Stomach (tissue), 9 donors: ENCODE measurements around the gene MORF4L2. TPM values are rescaled to one million over a fixed set of nuclear protein-coding genes. Genes with fewer than 3 reads are reported as not detected.
"Not testable (repeated sequence)": the region's sequence is repeated elsewhere in the genome, so short reads cannot be mapped to it uniquely, and the experiment has no call there.

Experiments
- DNase-seq, 2 donors: peaks; one replicate each; pipeline versions ENCODE4 v3.0.0 to v3.0.0-alpha.2; 2013 to 2019
- H3K27ac ChIP-seq, 5 donors: fragments of 200-600 bp in 4 of 5; sonication (generic) in 4 of 5; one replicate each; pipeline ENCODE4 v1.5.1; 2013 to 2019; ENCODE audit warnings: mild to moderate bottlenecking in 1 of 5, moderate library complexity in 1 of 5
- H3K27me3 ChIP-seq, 3 donors: fragments of 200-600 bp; sonication (generic); one replicate each; pipeline ENCODE4 v1.5.1; 2017 to 2019; ENCODE audit warnings: mixed run types in 1 of 3
- H3K36me3 ChIP-seq, 4 donors: fragments of 200-600 bp; sonication (generic); 1 replicate in 3 of 4; 2 replicates in 1 of 4; pipeline ENCODE4 v1.5.1; 2016 to 2019
- H3K4me1 ChIP-seq, 4 donors: fragments of 200-600 bp; sonication (generic); one replicate each; pipeline ENCODE4 v1.5.1; 2016 to 2019
- H3K4me3 ChIP-seq, 4 donors: fragments of 200-600 bp; sonication (generic) in 3 of 4; one replicate each; pipeline ENCODE4 v1.5.1; 2016 to 2019; ENCODE audit warnings: mild to moderate bottlenecking in 1 of 4
- H3K9me3 ChIP-seq, 4 donors: fragments of 200-600 bp; sonication (generic); one replicate each; pipeline ENCODE4 v1.5.1; 2016 to 2019
- EP300 ChIP-seq: sonication (generic); formaldehyde crosslinking; IDR thresholded peaks from one replicate; pipeline ENCODE4 v1.6.1; 2017; ENCODE audit warnings: antibody characterized with exemption
- POLR2A ChIP-seq, 4 donors: fragments of 450-650 bp; IDR thresholded peaks; one replicate each; pipeline ENCODE4 v1.6.1; 2016; ENCODE audit warnings: antibody characterized with exemption in 4 of 4, control low read depth in 2 of 4, mild to moderate bottlenecking in 1 of 4, moderate library complexity in 1 of 4
- POLR2AphosphoS5 ChIP-seq, 3 donors: sonication (generic); formaldehyde crosslinking; IDR thresholded peaks; one replicate each; pipeline ENCODE4 v1.6.1; 2016; ENCODE audit warnings: antibody characterized with exemption in 3 of 3
- WGBS, 5 donors: extraction: QIAGEN DNeasy Blood & Tissue Kit in 3 of 5; methylation state at CpG; one replicate each; pipeline versions ENCODE4 v1.1.5 to v1.1.7; 2013 to 2018; 5-methylcytosine and 5-hydroxymethylcytosine counted together
- intact Hi-C: fragments of 100-400 bp; cut with DNase I; formaldehyde crosslinking; loops from one replicate; pipeline ENCODE4 v1.15.1; 2023; ENCODE audit warnings: low total_unique reads
- polyA plus RNA-seq, 3 donors: library from polyadenylated mRNA; stranded (reverse); fragments of 200-250 nt; gene quantifications; one replicate each; pipeline ENCODE4 v1.2.3, GENCODE V29; 2013
- total RNA-seq, 5 donors: library from RNA; depleted of rRNA; stranded (reverse); fragments of >200 nt; gene quantifications; one replicate each; pipeline versions ENCODE4 v1.1.0 to v1.2.3, GENCODE V29; 2014 to 2016
- TF ChIP-seq, protein P1 (sequence below), 7 experiments: fragments of 450-650 bp in 4 of 7; fragments of 200-600 bp in 3 of 7; sonication (generic) in 3 of 7; IDR thresholded peaks; one replicate each; pipeline ENCODE4 v1.5.1; 2016 to 2019; ENCODE audit warnings: antibody characterized with exemption in 7 of 7, control low read depth in 2 of 7, mild to moderate bottlenecking in 1 of 7
- donor health status: healthy with polysubstance abuse.
- donor health status: Bipolar disorder and iron deficiency.
- donor health status: healthy.

MORF4L2 gene
- total and polyA plus RNA-seq, 8 donors: 104 to 441 (median 249) TPM

DNA sequence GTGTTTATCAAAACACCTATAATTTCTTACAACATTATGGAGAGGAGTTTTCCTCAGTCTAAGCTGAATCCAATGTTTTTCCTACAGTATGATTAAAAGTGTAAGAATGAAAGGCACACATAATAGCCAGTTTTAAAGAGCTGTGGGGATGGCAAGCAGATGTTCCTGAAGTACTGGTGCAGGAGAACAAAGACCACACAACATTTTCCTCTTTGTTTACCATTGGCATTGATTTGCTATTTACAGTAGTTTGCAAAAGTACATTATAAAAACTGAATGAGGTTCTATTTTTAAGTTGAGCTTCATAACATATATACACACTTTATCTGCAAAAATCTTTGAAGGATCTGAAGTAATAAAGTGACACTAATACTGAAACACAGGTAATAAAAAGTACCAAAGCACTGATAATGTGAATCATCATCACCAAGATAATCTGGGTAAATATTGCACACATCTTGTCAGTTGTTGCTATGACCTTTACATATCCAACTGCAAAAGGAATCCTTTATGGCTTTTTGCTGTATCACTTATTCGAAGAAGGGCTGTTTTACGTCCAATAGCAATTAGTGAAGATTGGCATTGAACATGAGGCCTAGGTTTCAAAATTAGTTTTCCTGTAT lies 35.2 kb downstream of the MORF4L2 start:
- intact Hi-C loops: no loop called here
- Histone ChIP-seq H3K27ac (no peak overlapping the region), H3K4me1 (no peaks in the 10 kb centered on the region), H3K4me3 (no peak overlapping the region), H3K27me3 (no peaks in the 10 kb centered on the region), H3K36me3 (no peaks in the 10 kb centered on the region), H3K9me3 (peaks cover 0 to 9% (median 2%) of the 10 kb centered on the region in 4 donors)
- DNase-seq: no peak
- TF ChIP-seq, protein P1, sequence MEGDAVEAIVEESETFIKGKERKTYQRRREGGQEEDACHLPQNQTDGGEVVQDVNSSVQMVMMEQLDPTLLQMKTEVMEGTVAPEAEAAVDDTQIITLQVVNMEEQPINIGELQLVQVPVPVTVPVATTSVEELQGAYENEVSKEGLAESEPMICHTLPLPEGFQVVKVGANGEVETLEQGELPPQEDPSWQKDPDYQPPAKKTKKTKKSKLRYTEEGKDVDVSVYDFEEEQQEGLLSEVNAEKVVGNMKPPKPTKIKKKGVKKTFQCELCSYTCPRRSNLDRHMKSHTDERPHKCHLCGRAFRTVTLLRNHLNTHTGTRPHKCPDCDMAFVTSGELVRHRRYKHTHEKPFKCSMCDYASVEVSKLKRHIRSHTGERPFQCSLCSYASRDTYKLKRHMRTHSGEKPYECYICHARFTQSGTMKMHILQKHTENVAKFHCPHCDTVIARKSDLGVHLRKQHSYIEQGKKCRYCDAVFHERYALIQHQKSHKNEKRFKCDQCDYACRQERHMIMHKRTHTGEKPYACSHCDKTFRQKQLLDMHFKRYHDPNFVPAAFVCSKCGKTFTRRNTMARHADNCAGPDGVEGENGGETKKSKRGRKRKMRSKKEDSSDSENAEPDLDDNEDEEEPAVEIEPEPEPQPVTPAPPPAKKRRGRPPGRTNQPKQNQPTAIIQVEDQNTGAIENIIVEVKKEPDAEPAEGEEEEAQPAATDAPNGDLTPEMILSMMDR (IDR thresholded peaks at IDR 0.05): no peak
- TF ChIP-seq POLR2AphosphoS5 (IDR thresholded peaks at IDR 0.05) (no peak), POLR2A (IDR thresholded peaks at IDR 0.05) (no peak), EP300 (no peak)
- 76 to 94% (median 91%) methylated on average over 2 of the region's 2 CpGs for WGBS, 5 donors

DNA sequence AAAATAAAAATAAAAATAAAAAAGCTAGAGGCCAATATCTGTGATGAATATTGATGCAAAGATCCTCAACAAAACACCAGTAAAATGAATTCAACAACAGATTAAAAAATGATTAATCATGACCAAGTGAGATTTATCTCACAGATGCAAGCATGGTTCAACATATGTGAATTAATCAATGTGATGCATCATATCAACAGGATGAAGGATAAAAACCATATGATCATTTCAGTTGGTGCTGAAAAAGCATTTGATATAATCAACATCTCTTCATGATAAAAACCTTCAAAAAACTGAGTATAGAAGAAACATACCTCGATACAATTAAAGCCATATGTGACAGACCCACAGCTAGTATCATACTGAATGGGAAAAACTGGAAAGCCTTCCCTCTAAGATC lies 38.9 kb downstream of the MORF4L2 start:
- Histone ChIP-seq H3K4me1 (no peaks in the 10 kb centered on the region), H3K36me3 (no peaks in the 10 kb centered on the region), H3K27ac (no peak overlapping the region), H3K27me3 (peaks cover 0 to 9% (median 0%) of the 10 kb centered on the region in 3 donors), H3K9me3 (peaks cover 0 to 9% (median 3%) of the 10 kb centered on the region in 4 donors), H3K4me3 (no peak overlapping the region)
- WGBS, 5 donors: 67 to 89% (median 70%) methylated on average over 1 of the region's 1 CpG
- TF ChIP-seq, protein P1 (IDR thresholded peaks at IDR 0.05): no peak
- TF ChIP-seq POLR2AphosphoS5 (IDR thresholded peaks at IDR 0.05): no peak
- TF ChIP-seq POLR2A (IDR thresholded peaks at IDR 0.05): no peak
- TF ChIP-seq EP300: no peak
- intact Hi-C loops: no loop called here
- no peak for DNase-seq

DNA sequence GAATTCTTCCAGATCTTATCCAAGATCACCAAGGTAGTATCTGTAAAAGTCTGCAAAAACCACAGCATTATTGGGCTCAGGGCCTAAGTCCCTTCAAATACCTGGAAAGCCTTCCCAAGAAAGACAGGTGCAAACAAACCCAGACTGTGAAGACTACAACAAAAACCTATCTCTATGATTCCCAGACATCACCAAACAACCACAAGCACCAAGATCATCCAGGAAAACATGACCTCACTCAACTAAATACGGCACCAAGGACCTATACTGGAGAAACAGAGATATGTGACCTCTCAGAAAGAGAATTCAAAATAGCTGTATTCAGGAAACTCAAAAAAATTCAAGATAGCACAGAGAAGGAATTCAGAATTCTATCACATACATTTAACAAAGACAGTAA lies 42.4 kb downstream of the MORF4L2 start:
- Histone ChIP-seq H3K27me3 (peaks cover 0 to 12% (median 0%) of the 10 kb centered on the region in 3 donors), H3K27ac (no peak overlapping the region), H3K36me3 (no peaks in the 10 kb centered on the region), H3K4me3 (no peak overlapping the region), H3K9me3 (peaks cover 0 to 9% (median 3%) of the 10 kb centered on the region in 4 donors), H3K4me1 (no peaks in the 10 kb centered on the region)
- intact Hi-C loops: no loop called here
- no peak for DNase-seq
- TF ChIP-seq POLR2AphosphoS5 (IDR thresholded peaks at IDR 0.05) (no peak), POLR2A (IDR thresholded peaks at IDR 0.05) (no peak), EP300 (no peak)
- TF ChIP-seq, protein P1 (IDR thresholded peaks at IDR 0.05): no peak
- WGBS, 5 donors: 52 to 100% (median 80%) methylated on average over 1 of the region's 1 CpG

DNA sequence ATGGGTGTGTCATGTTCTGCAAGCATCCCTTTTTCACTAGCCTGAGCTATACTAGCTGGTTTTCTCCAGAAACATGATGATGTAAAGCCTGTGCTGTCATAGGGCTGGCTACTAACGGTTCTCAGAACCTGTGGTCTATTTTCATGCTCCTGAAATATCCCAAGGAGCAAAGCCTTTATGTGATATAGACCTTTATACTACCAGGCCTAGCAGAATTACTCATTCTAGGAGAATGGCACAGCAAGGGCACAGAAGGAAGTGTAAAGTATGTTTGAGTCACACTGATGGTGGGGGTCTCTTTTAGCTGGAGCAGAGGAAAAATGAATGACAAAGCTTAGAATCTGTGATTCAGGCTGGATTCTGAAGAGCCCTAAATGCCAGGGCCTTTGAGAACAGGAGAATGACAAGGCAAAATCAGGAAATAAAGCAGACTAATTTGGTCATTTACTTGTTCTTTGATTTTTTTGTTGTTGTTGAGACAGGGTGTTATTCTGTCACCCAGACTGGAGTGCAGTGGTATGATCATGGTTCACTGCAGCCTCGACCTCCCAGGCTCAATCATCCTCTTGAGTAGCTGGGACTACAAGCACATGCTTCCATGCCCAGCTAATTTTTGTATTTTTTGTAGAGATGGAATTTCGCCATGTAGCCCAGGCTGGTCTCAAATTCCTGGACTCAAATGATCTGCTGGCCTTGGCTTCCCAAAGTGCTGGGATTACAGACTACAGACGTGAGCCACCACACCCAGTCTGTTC lies 45.9 kb downstream of the MORF4L2 start:
- WGBS, 5 donors: 60 to 88% (median 73%) methylated on average over 4 of the region's 4 CpGs

DNA sequence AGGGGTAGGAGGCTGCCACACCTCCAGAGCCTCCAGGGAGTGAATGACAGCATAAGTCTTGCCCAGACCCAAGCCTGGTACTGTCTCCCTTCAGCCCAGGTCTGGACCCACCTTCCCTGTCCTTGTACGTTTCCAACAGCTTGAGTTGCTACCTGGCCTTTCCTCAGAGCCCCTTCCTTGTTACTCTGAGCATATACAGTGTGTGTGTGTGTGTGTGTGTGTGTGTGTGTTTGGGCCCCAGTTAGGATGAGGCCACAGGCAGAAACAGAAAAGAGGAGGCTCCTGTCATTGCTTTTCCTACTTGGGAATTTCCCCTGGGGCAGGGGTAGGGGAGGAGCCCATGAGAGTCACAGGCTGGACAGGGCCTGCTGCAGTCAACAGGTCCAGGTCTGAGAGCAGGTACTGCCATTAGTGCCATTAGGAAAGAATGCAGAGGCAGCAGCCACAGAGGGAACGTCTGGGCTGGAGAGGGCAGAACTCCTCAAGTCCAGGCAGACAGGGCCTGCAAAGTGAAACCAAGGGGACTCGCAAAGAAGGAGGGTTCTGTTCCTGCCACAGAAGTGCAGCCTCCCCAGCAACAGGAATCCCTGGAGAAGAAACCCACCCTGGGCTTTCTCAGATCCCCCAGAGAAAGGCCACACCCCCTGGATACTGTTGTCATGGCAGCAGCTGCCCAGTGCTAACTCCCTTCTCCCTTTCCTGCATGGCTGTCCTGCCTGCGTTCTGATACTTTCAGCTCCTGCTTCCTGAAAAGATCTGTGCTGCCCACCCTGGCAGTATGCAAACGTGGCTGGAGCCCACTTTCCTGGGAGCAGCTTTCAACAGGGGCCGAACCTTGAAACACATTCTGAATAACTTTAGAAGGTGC lies 47.8 kb downstream of the MORF4L2 start:
- H3K9me3 ChIP-seq, H3K27ac ChIP-seq, intact Hi-C loops, H3K4me1 ChIP-seq, H3K36me3 ChIP-seq: not testable (repeated sequence)
- WGBS, 5 donors: 25 to 42% (median 40%) methylated on average over 4 to 6 of the region's 6 CpGs
- H3K27me3 ChIP-seq: peaks cover 0 to 12% (median 0%) of the 10 kb centered on the region in 3 donors
- peak overlapping the region in 1 of 4 donors; percentile 8 for H3K4me3 ChIP-seq
- peak in 1 of 2 donors; percentile 53 for DNase-seq

More for the DNA sequence above, 45.9 kb downstream of the MORF4L2 start:
- H3K9me3 ChIP-seq: peaks cover 0 to 4% (median 0%) of the 10 kb centered on the region in 4 donors
- peaks cover 0 to 12% (median 0%) of the 10 kb centered on the region in 3 donors for H3K27me3 ChIP-seq
- no peak for TF ChIP-seq EP300
- TF ChIP-seq, protein P1 (IDR thresholded peaks at IDR 0.05): no peak
- no peak for TF ChIP-seq POLR2A (IDR thresholded peaks at IDR 0.05)
- TF ChIP-seq POLR2AphosphoS5 (IDR thresholded peaks at IDR 0.05): no peak
- intact Hi-C loops: no loop called here
- H3K27ac ChIP-seq: no peak overlapping the region
- no peaks in the 10 kb centered on the region for H3K4me1 ChIP-seq
- no peaks in the 10 kb centered on the region for H3K36me3 ChIP-seq
- no peak for DNase-seq
- no peak overlapping the region for H3K4me3 ChIP-seq
